ENCODE results near the gene PPP1R13L. TPM values are rescaled to one million over a fixed set of nuclear protein-coding genes. Genes with fewer than 3 reads are reported as not detected.

PPP1R13L gene
- polyA plus RNA-seq, 1 donor = 5.8 TPM

GRCh38 chr19:45362291-45362690, 42.6 kb downstream of the PPP1R13L start:
- no peak for DNase-seq

GRCh38 chr19:45361608-45362007, 43.3 kb downstream of the PPP1R13L start:
- no peak for DNase-seq

DNA sequence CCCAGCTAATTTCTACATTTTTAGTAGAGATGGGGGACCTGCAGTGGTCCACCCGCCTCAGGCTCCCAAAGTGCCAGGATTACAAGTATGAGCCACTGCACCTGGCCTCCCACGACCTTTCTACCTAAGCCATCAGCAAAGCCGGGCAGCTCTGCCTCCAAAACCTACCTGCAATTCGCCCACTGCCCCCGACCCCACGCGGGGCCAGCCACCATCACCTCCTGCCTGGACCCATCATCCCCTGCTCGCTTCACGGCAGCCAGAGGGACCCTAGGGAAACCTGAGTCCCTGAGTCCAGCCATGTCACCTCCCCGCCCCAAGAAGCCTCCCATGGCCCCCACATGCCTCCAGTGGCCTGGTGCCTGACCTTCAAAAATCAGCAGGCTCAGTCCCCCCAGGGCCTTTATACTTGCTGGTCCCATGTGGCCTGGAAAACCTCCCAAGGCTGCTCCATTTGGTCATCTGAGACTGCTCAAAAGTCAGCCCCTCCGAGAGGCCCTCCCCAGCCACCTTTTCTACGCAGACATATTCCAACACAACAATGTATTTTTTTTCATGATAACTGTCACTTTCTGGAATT, 46.6 kb downstream of the PPP1R13L start:
- DNase-seq = no peak

DNA sequence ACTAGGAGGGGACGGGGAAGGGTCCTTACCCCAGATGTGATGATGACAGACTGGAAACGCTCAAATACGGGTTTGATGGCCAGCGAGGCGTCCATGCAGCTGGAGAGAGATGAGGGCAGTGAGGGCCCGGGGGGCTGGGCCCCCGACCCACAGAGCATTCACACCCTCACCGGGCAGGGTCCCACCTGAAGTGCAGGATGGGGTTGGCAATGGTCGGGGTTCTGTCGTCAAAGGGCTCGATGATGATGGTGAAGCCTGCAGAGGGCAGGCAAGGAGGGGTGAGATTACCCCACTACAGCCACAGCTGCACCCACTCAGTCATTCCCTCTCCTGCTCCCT, 47.5 kb downstream of the PPP1R13L start:
- no peak for DNase-seq

- no peak for DNase-seq
Measured at GRCh38 chr19:45356760-45357444, 48.0 kb downstream of the PPP1R13L start.

DNA sequence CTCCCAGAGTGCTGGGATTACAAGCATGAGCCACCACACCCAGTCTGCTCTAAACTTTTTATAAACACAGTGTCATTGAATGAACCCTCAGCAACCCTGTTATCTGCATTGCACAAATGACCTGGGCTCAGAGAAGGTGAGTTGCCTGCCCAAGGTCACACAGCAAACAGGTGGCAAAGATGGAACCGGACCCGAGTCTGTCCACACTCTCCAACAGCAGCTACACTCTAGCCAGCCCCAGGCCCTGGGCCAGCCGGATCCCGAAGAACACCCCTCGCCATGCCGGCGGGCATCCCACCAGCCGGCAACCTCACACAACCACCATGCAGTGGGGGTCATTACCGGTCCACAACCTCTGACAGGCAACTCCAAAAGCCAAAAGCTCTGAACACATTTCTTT, 49.0 kb downstream of the PPP1R13L start:
- DNase-seq = no peak

DNA sequence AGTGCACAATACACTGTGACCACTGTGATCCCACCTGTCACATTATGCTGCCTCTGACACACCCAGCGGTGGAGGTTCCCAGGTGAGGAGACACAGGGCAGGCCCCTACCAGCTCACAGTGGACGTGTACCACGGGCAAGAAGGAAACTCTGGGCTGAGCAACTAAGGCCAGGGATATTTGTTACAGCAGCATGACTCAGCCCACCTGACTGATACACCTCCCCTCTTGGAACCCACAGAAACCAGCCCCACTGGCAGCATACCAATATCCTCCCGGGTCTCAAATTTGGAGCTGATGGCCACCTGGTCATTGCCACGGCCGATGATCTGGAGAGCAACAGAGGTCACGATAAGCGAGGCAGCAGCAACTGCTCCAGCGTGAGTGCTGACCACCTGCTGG, 49.5 kb downstream of the PPP1R13L start:
- DNase-seq = no peak

GRCh38 chr19:45354241-45354842, 50.5 kb downstream of the PPP1R13L start:
- no peak for DNase-seq

DNA sequence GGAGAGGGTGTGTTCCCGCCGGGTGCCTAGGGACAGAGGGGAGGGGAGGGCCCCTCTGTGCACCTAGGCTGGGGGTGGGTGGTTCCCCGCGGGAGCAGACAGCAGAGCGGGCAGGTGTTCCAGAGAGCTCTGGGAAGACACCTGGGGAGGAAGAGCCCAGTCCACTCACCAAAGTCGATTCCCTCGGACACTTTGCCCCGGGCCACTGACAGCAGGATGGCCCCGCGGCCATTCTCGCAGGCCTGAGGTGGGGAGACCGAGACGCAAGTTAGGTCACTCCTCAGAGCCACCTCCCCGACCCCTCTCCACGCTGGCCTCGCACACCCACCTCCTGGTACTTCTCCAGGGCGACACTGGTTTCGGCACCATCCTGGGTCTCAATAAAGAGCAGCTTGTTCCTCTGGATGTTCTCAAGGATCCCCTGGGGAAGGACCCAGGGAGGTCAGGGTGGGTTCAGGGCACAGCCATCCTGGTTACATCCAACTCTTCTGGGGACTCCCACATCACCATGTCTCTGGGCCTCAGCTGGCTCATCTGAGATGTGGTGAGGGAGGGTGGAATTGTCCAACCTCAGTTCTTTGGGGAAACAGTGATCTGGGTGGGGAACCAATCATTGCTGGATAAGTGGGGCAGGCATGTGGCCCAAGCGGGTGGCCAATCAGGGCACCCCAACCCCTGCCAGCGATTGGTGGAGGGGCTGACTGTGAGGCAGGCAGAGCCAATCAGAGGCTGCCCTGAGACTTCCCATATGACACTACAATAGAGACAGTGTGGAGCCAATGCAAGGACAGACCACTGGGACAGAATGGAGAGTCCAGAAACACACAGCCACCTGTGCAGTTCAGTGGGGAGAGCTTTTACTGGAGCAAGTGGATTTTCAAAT, 51.7 kb downstream of the PPP1R13L start:
- no peak for DNase-seq

DNA sequence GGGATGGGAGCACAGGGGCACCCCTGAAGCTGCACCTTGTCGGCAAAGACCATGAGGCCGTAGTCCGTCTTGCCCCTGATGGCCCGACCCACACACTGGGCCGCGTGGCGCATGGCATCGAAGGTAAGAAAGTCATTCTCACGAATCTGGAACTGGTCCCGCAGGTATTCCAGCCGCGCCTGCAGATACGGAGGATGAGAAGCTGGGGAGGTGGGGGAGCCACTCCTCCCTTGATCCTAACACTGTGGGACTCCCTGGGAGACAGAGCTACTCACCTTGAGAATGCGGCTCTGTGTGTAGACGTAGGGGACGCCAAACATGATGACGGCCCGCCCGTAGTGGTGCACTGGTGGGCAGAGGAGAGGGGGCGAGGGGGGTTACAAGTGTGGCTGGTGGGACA, 52.4 kb downstream of the PPP1R13L start:
- no peak for DNase-seq

DNA sequence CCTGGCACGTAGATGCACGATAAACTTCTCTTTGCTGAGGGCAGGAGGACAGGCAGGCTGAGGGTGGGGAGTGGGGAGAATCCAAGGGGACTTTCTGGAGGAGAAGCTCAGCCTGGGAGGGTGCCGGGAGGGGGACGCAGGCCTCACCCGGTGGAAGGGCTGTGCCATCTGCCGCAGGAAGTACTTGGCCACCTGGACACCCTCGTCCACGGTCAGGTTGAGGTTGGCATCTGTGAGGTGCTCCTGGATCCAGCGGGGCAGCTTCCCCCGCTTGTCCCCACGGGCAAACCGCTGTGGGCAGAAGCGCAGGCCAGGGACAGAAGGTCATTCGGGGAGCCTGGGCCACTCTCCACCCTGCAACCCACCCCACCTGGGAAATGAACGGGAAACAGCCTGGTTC, 52.8 kb downstream of the PPP1R13L start:
- DNase-seq = no peak

- DNase-seq = no peak
Measured at GRCh38 chr19:45351401-45351952, 53.4 kb downstream of the PPP1R13L start.

DNA sequence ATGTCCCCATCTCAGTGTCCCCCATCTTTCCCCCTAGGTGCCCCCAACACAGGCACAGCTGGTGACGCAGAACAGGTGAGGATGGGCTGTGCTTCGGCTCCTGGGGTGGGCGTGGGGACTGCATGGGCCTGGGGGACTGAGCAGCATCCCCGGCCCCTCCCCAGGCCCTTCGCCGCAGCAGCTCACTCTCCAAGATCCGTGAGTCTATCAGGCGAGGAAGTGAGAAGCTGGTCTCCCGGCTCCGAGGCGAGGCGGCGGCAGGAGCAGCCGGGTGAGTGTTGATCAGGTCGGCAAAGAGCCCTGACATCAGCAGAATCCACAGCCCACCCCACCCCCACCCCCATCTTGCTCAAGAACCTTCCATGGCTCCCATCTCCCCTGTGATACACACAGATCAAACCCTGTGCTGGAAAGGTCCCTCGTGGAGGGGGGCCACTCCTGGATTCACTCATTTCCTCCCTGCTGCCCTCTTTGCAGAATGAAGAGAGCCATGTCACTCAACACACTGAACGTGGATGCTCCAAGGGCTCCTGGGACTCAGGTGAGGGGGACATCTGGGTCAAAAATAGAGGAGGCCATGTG, 54.3 kb downstream of the PPP1R13L start:
- DNase-seq = no peak

- DNase-seq = no peak
Measured at GRCh38 chr19:45349430-45349941, 55.4 kb downstream of the PPP1R13L start.

- no peak for DNase-seq
Measured at GRCh38 chr19:45349126-45349415, 55.8 kb downstream of the PPP1R13L start.

- no peak for DNase-seq
Measured at GRCh38 chr19:45348367-45349125, 56.3 kb downstream of the PPP1R13L start.

DNA sequence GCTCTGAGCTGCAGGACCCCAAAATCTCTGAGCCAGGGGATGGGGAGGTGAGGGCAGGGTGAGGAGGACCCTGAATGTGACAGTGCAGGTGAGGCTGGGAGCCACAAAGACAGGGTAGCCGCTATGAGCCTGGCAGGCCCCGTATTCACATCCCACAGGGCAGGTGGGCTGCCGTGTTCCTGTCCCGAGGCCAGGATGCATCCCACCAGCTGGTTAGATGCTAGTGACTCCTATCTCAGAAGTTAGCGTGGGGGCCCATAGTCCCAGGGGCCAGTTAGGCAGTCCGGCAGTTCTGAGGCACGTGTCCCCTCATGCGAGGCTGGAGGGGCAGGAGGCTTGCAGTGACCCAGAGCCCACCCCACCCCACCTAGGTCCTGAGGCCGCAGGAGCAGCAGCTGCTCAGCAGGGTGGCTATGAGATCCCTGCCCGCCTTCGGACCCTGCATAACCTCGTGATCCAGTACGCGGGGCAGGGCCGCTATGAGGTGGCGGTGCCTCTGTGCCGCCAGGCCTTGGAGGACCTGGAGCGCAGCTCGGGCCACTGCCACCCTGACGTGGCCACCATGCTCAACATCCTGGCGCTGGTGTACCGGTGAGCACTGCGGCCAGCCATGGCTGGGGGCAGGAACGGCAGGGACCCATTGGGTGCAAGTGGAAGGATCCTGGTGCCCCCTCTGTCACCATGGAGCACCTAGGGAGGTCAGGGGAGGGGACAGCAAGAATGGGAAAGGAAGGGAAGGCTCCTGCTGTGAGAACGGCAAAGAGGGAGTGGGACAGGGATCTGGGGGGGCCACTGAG, 57.1 kb downstream of the PPP1R13L start:
- DNase-seq = no peak

DNA sequence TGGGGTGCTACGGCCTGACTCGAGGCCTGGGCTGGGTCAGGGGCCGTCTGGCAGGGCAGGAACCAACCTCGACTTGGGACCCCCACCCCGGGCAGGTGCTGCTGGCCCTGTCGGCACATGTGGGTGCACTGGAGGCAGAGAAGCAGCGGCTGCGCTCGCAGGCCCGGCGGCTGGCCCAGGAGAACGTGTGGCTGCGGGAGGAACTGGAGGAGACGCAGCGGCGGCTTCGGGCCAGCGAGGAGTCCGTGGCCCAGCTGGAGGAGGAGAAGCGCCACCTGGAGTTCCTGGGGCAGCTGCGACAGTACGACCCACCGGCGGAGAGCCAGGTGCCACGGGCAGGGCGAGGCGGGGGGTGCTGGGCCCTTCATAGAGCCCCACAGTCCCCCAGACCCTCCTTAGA, 58.4 kb downstream of the PPP1R13L start:
- no peak for DNase-seq

DNA sequence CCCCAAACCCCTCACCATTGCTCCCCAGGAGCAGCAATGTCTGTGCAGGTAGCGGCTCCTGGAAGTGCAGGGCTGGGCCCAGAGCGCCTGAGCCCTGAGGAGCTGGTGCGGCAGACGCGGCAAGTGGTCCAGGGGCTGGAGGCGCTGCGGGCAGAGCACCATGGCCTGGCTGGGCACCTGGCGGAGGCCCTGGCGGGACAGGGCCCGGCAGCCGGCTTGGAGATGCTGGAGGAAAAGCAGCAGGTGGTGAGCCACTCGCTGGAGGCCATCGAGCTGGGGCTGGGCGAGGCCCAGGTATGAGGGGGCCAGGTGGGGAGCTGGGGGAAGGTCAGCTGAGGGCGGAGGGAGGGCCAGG, 59.4 kb downstream of the PPP1R13L start:
- no peak for DNase-seq

DNA sequence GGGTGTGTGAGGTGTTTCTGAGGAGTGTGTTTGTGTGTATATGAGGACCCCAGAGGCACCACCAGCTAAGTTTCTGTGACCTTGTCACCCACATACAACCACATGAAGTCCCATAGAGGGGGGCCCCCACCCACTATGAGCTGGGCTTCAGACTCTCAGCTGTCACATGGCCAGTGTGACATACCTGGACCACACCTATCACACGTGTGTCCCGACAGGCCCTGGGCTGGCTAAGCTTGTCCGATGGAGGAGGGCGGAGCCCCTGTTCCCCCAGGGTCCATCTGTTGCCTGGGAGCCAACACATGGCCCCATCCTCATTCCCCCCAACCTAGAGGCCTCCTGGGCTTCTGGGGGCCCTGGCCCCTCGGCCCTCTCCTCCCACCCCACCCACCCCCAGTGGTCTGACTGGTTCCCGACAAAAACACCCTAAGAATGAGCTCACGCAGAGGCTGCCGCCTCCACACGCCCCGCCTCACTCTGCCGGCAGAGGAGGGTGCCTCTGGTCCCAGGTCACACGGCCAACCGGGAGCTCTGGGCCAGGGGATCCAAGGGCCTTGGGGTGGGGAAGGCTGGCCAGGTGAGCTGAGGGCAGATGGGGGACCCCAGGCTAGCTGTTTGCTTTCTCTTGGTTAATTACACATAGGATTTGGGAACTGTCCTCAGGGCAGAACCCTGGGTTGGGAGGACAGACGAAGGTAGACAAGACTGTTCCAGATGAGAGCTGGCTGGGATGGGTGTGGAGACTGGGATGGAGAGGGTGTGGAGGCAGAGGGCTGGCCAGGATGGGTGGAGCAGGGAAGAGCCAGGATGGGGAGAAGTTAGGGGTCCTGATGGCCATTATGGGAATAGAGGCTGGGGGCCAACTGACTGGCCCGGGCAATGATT, 60.0 kb downstream of the PPP1R13L start:
- no peak for DNase-seq
